Spleen (tissue), 11 donors: ENCODE results near the gene SPEN. TPM values are rescaled to one million over a fixed set of nuclear protein-coding genes. Genes with fewer than 3 reads are reported as not detected.

Experiments used
- DNase-seq: peaks from one replicate; pipeline ENCODE4 v3.0.0-alpha.2; 2020
- H3K27ac ChIP-seq, 8 donors: fragments of 200-600 bp; sonication (generic) in 7 of 8; 1 replicate in 4 of 8; 2 replicates in 4 of 8; pipeline versions ENCODE4 v1.5.0 to v1.8.0; 2016 to 2021; ENCODE audit warnings: inconsistent platforms in 4 of 8, mild to moderate bottlenecking in 4 of 8, moderate library complexity in 1 of 8
- H3K27me3 ChIP-seq, 7 donors: fragments of 200-600 bp; sonication (generic) in 6 of 7; replicated peaks in 1 of 7; 1 replicate in 4 of 7; 2 replicates in 3 of 7; pipeline versions ENCODE4 v1.5.0 to v1.8.0; 2016 to 2021; ENCODE audit warnings: inconsistent platforms in 3 of 7, mild to moderate bottlenecking in 1 of 7
- H3K36me3 ChIP-seq, 6 donors: fragments of 200-600 bp; sonication (generic) in 5 of 6; 1 replicate in 4 of 6; 2 replicates in 2 of 6; pipeline versions ENCODE4 v1.5.0 to v1.8.0; 2016 to 2021; ENCODE audit warnings: inconsistent platforms in 2 of 6
- H3K4me1 ChIP-seq, 6 donors: fragments of 200-600 bp; sonication (generic) in 5 of 6; 1 replicate in 3 of 6; 2 replicates in 3 of 6; pipeline versions ENCODE4 v1.5.0 to v1.8.0; 2016 to 2021; ENCODE audit warnings: inconsistent platforms in 3 of 6
- H3K4me3 ChIP-seq, 8 donors: fragments of 200-600 bp; sonication (generic) in 7 of 8; 1 replicate in 4 of 8; 2 replicates in 4 of 8; pipeline versions ENCODE4 v1.5.0 to v1.8.0; 2016 to 2021; ENCODE audit warnings: inconsistent platforms in 4 of 8, mild to moderate bottlenecking in 4 of 8, moderate library complexity in 2 of 8
- H3K9me3 ChIP-seq, 8 donors: fragments of 200-600 bp; sonication (generic) in 7 of 8; 1 replicate in 4 of 8; 2 replicates in 4 of 8; pipeline versions ENCODE4 v1.5.0 to v1.8.0; 2016 to 2021; ENCODE audit warnings: inconsistent platforms in 4 of 8
- POLR2A ChIP-seq, 3 donors: fragments of 450-650 bp; IDR thresholded peaks; one replicate each; pipeline ENCODE4 v1.5.1; 2017; ENCODE audit warnings: antibody characterized with exemption in 3 of 3, mild to moderate bottlenecking in 1 of 3
- POLR2AphosphoS5 ChIP-seq, 3 donors: sonication (generic); formaldehyde crosslinking; IDR thresholded peaks; one replicate each; pipeline ENCODE4 v1.5.1; 2017; ENCODE audit warnings: antibody characterized with exemption in 3 of 3
- WGBS, 5 donors: extraction: QIAGEN DNeasy Blood & Tissue Kit in 3 of 5; methylation state at CpG; one replicate each; pipeline versions ENCODE4 v1.1.5 to v1.1.7; 2013 to 2018; 5-methylcytosine and 5-hydroxymethylcytosine counted together
- intact Hi-C: fragments of 100-400 bp; cut with DNase I; formaldehyde crosslinking; loops from one replicate; pipeline ENCODE4 v1.15.0; 2023; ENCODE audit warnings: low total_unique reads
- polyA plus RNA-seq, 3 donors: library from polyadenylated mRNA; stranded (reverse); fragments of 200-250 nt; gene quantifications; one replicate each; pipeline ENCODE4 v1.2.1, GENCODE V29; 2013
- total RNA-seq, 7 donors: library from RNA; depleted of rRNA in 3 of 7; stranded (reverse); fragments of >200 nt in 3 of 7; fragmentation: NEBNext Ultra II Directional in 4 of 7; extraction: Animal tissue kit (Norgen Biotek cat#: 25700) in 4 of 7; gene quantifications; one replicate each; pipeline versions ENCODE4 v1.1.0 to v1.2.1, GENCODE V29; 2016 to 2021
- TF ChIP-seq, protein P1 (sequence below), 11 experiments: fragments of 200-600 bp in 7 of 11; fragments of 450-650 bp in 4 of 11; sonication (generic) in 4 of 11; IDR thresholded peaks in 8 of 11; conservative IDR thresholded peaks in 3 of 11; 1 replicate in 7 of 11; 2 replicates in 4 of 11; pipeline versions ENCODE4 v1.4.0 to v1.8.0; 2016 to 2021; ENCODE audit warnings: antibody characterized with exemption in 11 of 11, inconsistent platforms in 4 of 11, mild to moderate bottlenecking in 1 of 11
- donor health status: healthy with polysubstance abuse.
- donor health status: DM: no; HTN: no; CAD: no; lungs with moderate emphysema.
- donor health status: DM: no; HTN: no; CAD: no.
- donor health status: Bipolar disorder and iron deficiency.
- donor health status: healthy.
- donor health status: DM: no; HTN: no; CAD: no.
- donor health status: DM: yes; HTN: yes; CAD: no.

Gene SPEN
- total and polyA plus RNA-seq, 10 donors: 8.0 to 75.9 (median 58.4) TPM

DNA sequence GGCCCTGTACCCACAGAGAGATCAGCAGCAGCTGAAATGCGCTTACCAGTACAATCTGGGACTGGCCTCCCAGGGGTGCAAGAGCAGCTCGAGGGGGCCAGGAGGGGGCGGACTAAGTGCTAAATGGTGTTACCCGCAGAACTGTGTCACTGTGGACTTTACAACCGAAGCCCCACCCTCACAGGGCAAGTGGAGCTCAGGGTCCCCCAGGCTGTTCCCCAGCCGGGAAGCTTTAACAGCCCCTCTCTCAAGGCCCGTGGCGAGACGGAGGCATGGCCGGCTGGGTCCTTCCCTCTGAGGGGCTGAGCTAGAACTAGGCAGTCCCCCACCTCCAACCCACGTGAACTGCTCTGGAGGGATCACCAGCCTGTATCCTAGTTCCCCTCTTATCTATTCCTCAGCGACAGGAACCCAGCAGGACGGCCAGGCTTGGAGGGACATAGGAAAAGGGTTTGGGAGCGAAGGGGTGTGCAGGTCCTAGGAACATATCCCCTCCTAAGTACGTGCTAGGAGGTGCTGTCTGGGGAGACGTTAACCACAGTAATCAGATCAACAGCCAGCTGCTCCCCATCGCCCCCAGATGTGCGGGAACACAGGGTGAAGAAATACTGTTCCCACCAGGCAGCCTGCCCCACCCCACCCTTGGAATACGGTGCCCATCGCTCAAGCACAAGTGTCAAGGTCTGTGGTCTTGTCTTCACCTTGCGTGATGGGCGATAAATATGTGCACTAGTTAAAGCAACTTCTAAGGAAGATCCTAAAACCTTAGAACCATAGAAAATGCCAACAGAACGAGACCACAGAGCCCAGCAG, 104.0 kb downstream of the SPEN start:
- Histone ChIP-seq H3K9me3 (no peaks in the 10 kb centered on the region), H3K27ac (peak overlapping the region in 6 of 8 donors; percentile 81 to 91 (median 86)), H3K27me3 (no peaks in the 10 kb centered on the region), H3K4me1 (peaks cover 56 to 100% (median 81%) of the 10 kb centered on the region in 6 donors), H3K36me3 (peaks cover 0 to 38% (median 15%) of the 10 kb centered on the region in 6 donors), H3K4me3 (no peak overlapping the region)
- intact Hi-C loops: no loop called here
- WGBS, 5 donors: 50 to 75% (median 66%) methylated on average over 23 of the region's 23 CpGs
- DNase-seq: peak; percentile 73
- no peak for TF ChIP-seq POLR2A (IDR thresholded peaks at IDR 0.05)
- TF ChIP-seq, protein P1, sequence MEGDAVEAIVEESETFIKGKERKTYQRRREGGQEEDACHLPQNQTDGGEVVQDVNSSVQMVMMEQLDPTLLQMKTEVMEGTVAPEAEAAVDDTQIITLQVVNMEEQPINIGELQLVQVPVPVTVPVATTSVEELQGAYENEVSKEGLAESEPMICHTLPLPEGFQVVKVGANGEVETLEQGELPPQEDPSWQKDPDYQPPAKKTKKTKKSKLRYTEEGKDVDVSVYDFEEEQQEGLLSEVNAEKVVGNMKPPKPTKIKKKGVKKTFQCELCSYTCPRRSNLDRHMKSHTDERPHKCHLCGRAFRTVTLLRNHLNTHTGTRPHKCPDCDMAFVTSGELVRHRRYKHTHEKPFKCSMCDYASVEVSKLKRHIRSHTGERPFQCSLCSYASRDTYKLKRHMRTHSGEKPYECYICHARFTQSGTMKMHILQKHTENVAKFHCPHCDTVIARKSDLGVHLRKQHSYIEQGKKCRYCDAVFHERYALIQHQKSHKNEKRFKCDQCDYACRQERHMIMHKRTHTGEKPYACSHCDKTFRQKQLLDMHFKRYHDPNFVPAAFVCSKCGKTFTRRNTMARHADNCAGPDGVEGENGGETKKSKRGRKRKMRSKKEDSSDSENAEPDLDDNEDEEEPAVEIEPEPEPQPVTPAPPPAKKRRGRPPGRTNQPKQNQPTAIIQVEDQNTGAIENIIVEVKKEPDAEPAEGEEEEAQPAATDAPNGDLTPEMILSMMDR (IDR thresholded peaks at IDR 0.05 in 8 of 11, conservative IDR thresholded peaks at IDR 0.05 in 3 of 11): no peak
- no peak for TF ChIP-seq POLR2AphosphoS5 (IDR thresholded peaks at IDR 0.05)

DNA sequence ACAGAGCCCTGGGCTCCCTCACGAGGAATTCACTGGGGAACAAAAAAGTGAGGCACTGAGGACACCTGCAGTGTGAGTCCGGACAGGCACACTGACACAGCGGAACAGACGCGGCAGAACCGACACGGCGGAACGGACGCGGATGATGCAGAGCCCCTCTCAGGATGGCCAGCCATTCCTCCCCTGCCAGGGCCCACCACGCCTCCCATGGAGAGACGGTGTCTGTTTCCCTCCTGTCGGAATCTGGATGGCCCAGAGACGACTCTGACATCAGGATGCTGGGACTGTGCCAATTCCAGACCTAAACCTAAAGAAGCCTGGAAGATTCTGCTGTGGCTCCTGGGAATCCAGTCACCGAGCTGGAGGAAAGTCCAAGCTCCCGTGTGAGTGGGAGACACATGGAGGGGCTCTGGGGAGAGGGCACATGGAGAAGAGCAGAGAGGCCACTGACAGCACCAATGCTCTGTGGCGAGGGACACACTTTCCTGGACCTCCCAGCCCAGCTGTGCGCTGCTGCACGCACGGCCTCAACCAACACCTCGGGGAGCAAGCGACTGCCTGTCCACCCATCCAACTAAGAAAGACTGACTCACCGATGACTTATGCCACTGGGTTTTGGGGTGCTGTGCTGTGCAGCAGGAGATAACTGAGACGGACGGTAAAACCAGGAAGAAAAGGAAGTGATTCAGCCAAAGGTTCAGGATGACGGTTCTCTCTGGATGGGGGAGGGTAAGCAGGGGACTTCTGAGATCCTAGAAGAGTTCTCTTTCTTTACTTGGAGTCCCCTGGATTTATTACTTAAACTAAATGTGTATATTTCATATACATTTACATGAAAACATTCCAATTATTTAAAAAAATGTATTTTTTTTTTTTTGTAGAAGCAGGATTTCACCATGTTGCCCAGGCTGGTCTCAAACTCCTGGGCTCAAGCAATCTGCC, 105.1 kb downstream of the SPEN start:
- intact Hi-C loops: no loop called here
- DNase-seq: peak; percentile 61
- no peaks in the 10 kb centered on the region for H3K9me3 ChIP-seq
- H3K36me3 ChIP-seq: peaks cover 0 to 37% (median 5%) of the 10 kb centered on the region in 6 donors
- no peaks in the 10 kb centered on the region for H3K27me3 ChIP-seq
- H3K27ac ChIP-seq: peak overlapping the region in 4 of 8 donors; percentile 10 to 90 (median 25)
- WGBS, 5 donors: 70 to 80% (median 76%) methylated on average over 27 of the region's 27 CpGs
- peak in 1 of 3 donors; percentile 36 for TF ChIP-seq POLR2AphosphoS5 (IDR thresholded peaks at IDR 0.05)
- TF ChIP-seq, protein P1 (IDR thresholded peaks at IDR 0.05 in 8 of 11, conservative IDR thresholded peaks at IDR 0.05 in 3 of 11): no peak
- TF ChIP-seq POLR2A (IDR thresholded peaks at IDR 0.05): no peak
- peaks cover 56 to 100% (median 84%) of the 10 kb centered on the region in 6 donors for H3K4me1 ChIP-seq
- no peak overlapping the region for H3K4me3 ChIP-seq

DNA sequence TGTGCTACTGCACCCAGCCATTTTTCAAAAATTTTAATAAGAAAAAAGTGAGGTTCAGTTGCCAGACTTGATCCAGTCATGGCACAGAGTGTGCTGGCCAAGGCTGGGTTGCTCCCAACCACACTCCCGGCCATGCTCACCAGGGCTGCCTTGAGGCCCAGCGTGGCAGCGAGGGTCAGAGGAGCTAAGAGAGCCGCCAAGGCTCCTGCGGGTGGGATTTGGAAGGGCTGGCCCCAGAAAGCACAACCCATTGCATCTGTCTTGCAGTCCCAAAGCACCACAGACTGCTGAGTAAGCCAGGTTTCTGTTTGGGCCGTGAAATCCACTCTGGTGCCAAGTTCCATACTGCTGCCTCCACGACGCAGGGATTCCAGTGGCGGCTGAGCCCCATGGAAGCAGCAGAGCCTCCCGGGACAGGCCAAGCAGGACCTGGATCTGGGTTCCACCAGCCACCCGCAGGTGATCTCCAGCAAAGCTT, 105.8 kb downstream of the SPEN start:
- peak in 2 of 3 donors; percentile 5 to 35 for TF ChIP-seq POLR2AphosphoS5 (IDR thresholded peaks at IDR 0.05)
- no peak for TF ChIP-seq POLR2A (IDR thresholded peaks at IDR 0.05)
- no peak overlapping the region for H3K4me3 ChIP-seq
- no peaks in the 10 kb centered on the region for H3K27me3 ChIP-seq
- DNase-seq: no peak
- peaks cover 0 to 33% (median 1%) of the 10 kb centered on the region in 6 donors for H3K36me3 ChIP-seq
- 84 to 90% (median 86%) methylated on average over 11 of the region's 11 CpGs for WGBS, 5 donors
- intact Hi-C loops: no loop called here
- peaks cover 55 to 100% (median 84%) of the 10 kb centered on the region in 6 donors for H3K4me1 ChIP-seq
- H3K9me3 ChIP-seq: no peaks in the 10 kb centered on the region
- peak overlapping the region in 3 of 8 donors; percentile 19 to 48 (median 31) for H3K27ac ChIP-seq

DNA sequence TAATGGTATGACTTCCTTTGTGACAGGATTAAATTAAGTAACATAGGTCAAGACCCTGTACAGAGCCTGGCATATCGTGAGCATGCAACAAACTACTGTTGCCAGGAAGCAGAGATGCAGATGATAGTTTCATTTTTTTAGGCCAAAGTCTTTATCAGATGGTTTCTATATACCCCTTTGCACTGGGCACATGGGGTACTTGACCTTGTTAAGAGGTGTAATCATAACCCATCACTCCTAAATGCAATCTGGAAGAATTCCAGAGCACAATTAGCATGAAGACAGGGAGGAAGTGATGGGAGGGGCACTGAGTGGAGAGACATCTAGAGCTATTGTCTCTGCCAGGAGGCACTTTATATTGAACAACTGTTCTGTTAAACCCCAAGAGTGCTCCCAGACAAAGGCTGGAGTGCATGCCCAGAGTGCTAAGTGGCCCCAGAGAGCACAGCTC, 106.3 kb downstream of the SPEN start:
- Histone ChIP-seq H3K27ac (peak overlapping the region in 3 of 8 donors; percentile 19 to 48 (median 31)), H3K9me3 (no peaks in the 10 kb centered on the region), H3K4me3 (no peak overlapping the region), H3K4me1 (peaks cover 53 to 100% (median 84%) of the 10 kb centered on the region in 6 donors), H3K36me3 (peaks cover 0 to 30% (median 0%) of the 10 kb centered on the region in 6 donors), H3K27me3 (no peaks in the 10 kb centered on the region)
- no peak for DNase-seq
- TF ChIP-seq, protein P1 (IDR thresholded peaks at IDR 0.05 in 8 of 11, conservative IDR thresholded peaks at IDR 0.05 in 3 of 11): no peak
- no peak for TF ChIP-seq POLR2AphosphoS5 (IDR thresholded peaks at IDR 0.05)
- TF ChIP-seq POLR2A (IDR thresholded peaks at IDR 0.05): no peak
- 17 to 50% (median 29%) methylated on average over 1 of the region's 1 CpG for WGBS, 5 donors
- intact Hi-C loops: no loop called here
